DMS79 treated with DMSO at 0.1 percent for 48 hours (cell line): ENCODE results near the gene RIC8B.
"Not testable (repeated sequence)": the region's sequence is repeated elsewhere in the genome, so short reads cannot be mapped to it uniquely, and the experiment has no call there.

Experiments used
- DNase-seq: peaks from one replicate; lab custom pipeline; 2025; lab: John Stamatoyannopoulos, UW

Gene RIC8B

GRCh38 chr12:106774005-106774807 lies at the start of gene RIC8B:
RIC8B (plus strand) TSS chr12:106774682; CDS start chr12:106774746, 64 bp downstream.
- DNase-seq, result peak; percentile 98

GRCh38 chr12:106724934-106725333 lies 49.5 kb upstream of the RIC8B start:
- no peak for DNase-seq

- not testable (repeated sequence) for DNase-seq
Measured at GRCh38 chr12:106726603-106727202, 47.8 kb upstream of the RIC8B start.

GRCh38 chr12:106729611-106730010 lies 44.9 kb upstream of the RIC8B start:
- no peak for DNase-seq

- DNase-seq, result no peak
Measured at GRCh38 chr12:106732890-106733289, 41.6 kb upstream of the RIC8B start.

GRCh38 chr12:106733660-106734059 lies 40.8 kb upstream of the RIC8B start:
- no peak for DNase-seq

GRCh38 chr12:106736051-106736957 lies 38.2 kb upstream of the RIC8B start:
- DNase-seq, result peak; percentile 25

GRCh38 chr12:106739318-106739717 lies 35.2 kb upstream of the RIC8B start:
- DNase-seq, result no peak

GRCh38 chr12:106739815-106740530 lies 34.5 kb upstream of the RIC8B start:
- no peak for DNase-seq

GRCh38 chr12:106740818-106741217 lies 33.7 kb upstream of the RIC8B start:
- DNase-seq, result no peak

- DNase-seq, result no peak
Measured at GRCh38 chr12:106741247-106741646, 33.2 kb upstream of the RIC8B start.

GRCh38 chr12:106743270-106743988 lies 31.1 kb upstream of the RIC8B start:
- DNase-seq, result no peak

GRCh38 chr12:106744600-106744999 lies 29.9 kb upstream of the RIC8B start:
- no peak for DNase-seq

GRCh38 chr12:106745181-106745745 lies 29.2 kb upstream of the RIC8B start:
- DNase-seq, result no peak

- no peak for DNase-seq
Measured at GRCh38 chr12:106747973-106748436, 26.5 kb upstream of the RIC8B start.

GRCh38 chr12:106750524-106750923 lies 24.0 kb upstream of the RIC8B start:
- DNase-seq, result no peak

- DNase-seq, result no peak
Measured at GRCh38 chr12:106753526-106753925, 21.0 kb upstream of the RIC8B start.

GRCh38 chr12:106754331-106754730 lies 20.2 kb upstream of the RIC8B start:
- no peak for DNase-seq

GRCh38 chr12:106757623-106758348 lies 16.7 kb upstream of the RIC8B start:
- no peak for DNase-seq
